HepG2 (cell line): Measurements from ENCODE around the gene ERBB3. TPM values are rescaled to one million over a fixed set of nuclear protein-coding genes. Genes with fewer than 3 reads are reported as not detected.

Experiments used
- AGO2 ChIP-seq: fragments of 200-400 bp; formaldehyde crosslinking; optimal IDR thresholded peaks from 2 replicates; pipeline ENCODE3; 2017; ENCODE audit warnings: mild to moderate bottlenecking, low read depth, low read length, moderate library complexity
- ATF4 ChIP-seq, 2 experiments: fragments of 450-650 bp in 1 of 2; sonication (generic) in 1 of 2; formaldehyde crosslinking; IDR thresholded peaks; 2 replicates each; pipeline versions ENCODE4 v1.5.0 to v1.8.0; 2020 to 2022; ENCODE audit warnings: mild to moderate bottlenecking in 1 of 2, missing genetic modification reagents in 1 of 2
- BHLHE40 ChIP-seq: IDR thresholded peaks from 2 replicates; pipeline ENCODE4 v1.6.1; 2011; ENCODE audit warnings: low read length, improper control_type of control experiment
- CTCF ChIP-seq: sonication (generic); formaldehyde crosslinking; IDR thresholded peaks from 2 replicates; pipeline ENCODE4 v1.5.0; 2020; ENCODE audit warnings: mild to moderate bottlenecking, missing genetic modification reagents, moderate library complexity
- FOXC1 ChIP-seq: sonication (generic); formaldehyde crosslinking; IDR thresholded peaks from 2 replicates; pipeline ENCODE4 v1.8.0; 2022; ENCODE audit warnings: mild to moderate bottlenecking, missing genetic modification reagents, borderline replicate concordance
- FOXK2 ChIP-seq: fragments of 450-650 bp; IDR thresholded peaks from 2 replicates; pipeline ENCODE4 v1.6.1; 2016
- GABPA ChIP-seq, 2 experiments: IDR thresholded peaks; 2 replicates each; pipeline ENCODE4 v1.6.1; 2011 to 2016; ENCODE audit warnings: low read depth in 2 of 2, low read length in 1 of 2, missing biosample characterization in 1 of 2, missing genetic modification characterization in 1 of 2
- IKZF5 ChIP-seq: IDR thresholded peaks from 2 replicates; pipeline ENCODE4 v1.6.1; 2018; ENCODE audit warnings: missing genetic modification reagents, mild to moderate bottlenecking, missing compliant biosample characterization
- ISL2 ChIP-seq: sonication (generic); formaldehyde crosslinking; IDR thresholded peaks from 2 replicates; pipeline ENCODE4 v1.5.0; 2020; ENCODE audit warnings: missing genetic modification reagents
- KDM3A ChIP-seq: IDR thresholded peaks from 2 replicates; pipeline ENCODE4 v1.6.1; 2018; ENCODE audit warnings: low read depth, missing compliant biosample characterization
- MAZ ChIP-seq, 2 experiments: sonication (generic) in 1 of 2; formaldehyde crosslinking in 1 of 2; IDR thresholded peaks; 2 replicates each; pipeline versions ENCODE4 v1.5.0 to v1.6.1; 2012 to 2020; ENCODE audit warnings: low read depth in 2 of 2, mild to moderate bottlenecking in 2 of 2, borderline replicate concordance in 1 of 2, improper control_type of control experiment in 1 of 2, low read length in 1 of 2, missing genetic modification reagents in 1 of 2, moderate library complexity in 1 of 2
- MXI1 ChIP-seq: IDR thresholded peaks from 3 replicates; pipeline ENCODE4 v1.6.1; 2012; ENCODE audit warnings: low read depth, low read length, inconsistent platforms, borderline replicate concordance
- RELA ChIP-seq: sonication (generic); formaldehyde crosslinking; IDR thresholded peaks from 2 replicates; pipeline ENCODE4 v1.4.0; 2020; ENCODE audit warnings: missing genetic modification reagents
- SMAD3 ChIP-seq: sonication (generic); formaldehyde crosslinking; IDR thresholded peaks from 2 replicates; pipeline ENCODE4 v1.4.0; 2020; ENCODE audit warnings: missing genetic modification reagents
- SP2 ChIP-seq: sonication (generic); formaldehyde crosslinking; IDR thresholded peaks from 2 replicates; pipeline ENCODE4 v1.5.1; 2020; ENCODE audit warnings: mild to moderate bottlenecking, missing genetic modification reagents
- SPEN ChIP-seq: sonication (generic); formaldehyde crosslinking; IDR thresholded peaks from 2 replicates; pipeline ENCODE4 v1.5.1; 2020; ENCODE audit warnings: low read depth, mild to moderate bottlenecking, missing genetic modification reagents
- THAP11 ChIP-seq: IDR thresholded peaks from 2 replicates; pipeline ENCODE4 v1.6.1; 2016; ENCODE audit warnings: missing biosample characterization, missing genetic modification reagents
- ZBTB8A ChIP-seq: sonication (generic); formaldehyde crosslinking; IDR thresholded peaks from 2 replicates; pipeline ENCODE4 v1.4.0; 2020; ENCODE audit warnings: mild to moderate bottlenecking, low read depth, missing genetic modification reagents, borderline replicate concordance
- ZFP1 ChIP-seq: IDR thresholded peaks from 2 replicates; pipeline ENCODE4 v1.6.1; 2016
- ZFP82 ChIP-seq: sonication (generic); formaldehyde crosslinking; IDR thresholded peaks from 2 replicates; pipeline ENCODE4 v1.5.1; 2020; ENCODE audit warnings: mild to moderate bottlenecking, missing genetic modification reagents, borderline replicate concordance
- ZKSCAN8 ChIP-seq: IDR thresholded peaks from 2 replicates; pipeline ENCODE4 v1.6.1; 2016; ENCODE audit warnings: borderline replicate concordance, missing genetic modification reagents, missing compliant biosample characterization
- ZNF329 ChIP-seq: sonication (generic); formaldehyde crosslinking; IDR thresholded peaks from 2 replicates; pipeline ENCODE4 v1.9.0; 2021; ENCODE audit warnings: low read depth, mild to moderate bottlenecking, missing genetic modification reagents
- ZNF530 ChIP-seq: sonication (generic); formaldehyde crosslinking; IDR thresholded peaks from 2 replicates; pipeline ENCODE4 v1.5.0; 2020; ENCODE audit warnings: low read depth, mild to moderate bottlenecking, missing genetic modification reagents
- ZNF605 ChIP-seq: sonication (generic); formaldehyde crosslinking; IDR thresholded peaks from 2 replicates; pipeline ENCODE4 v1.8.0; 2022; ENCODE audit warnings: mild to moderate bottlenecking, missing genetic modification reagents
- ZNF784 ChIP-seq: sonication (generic); formaldehyde crosslinking; IDR thresholded peaks from 2 replicates; pipeline ENCODE4 v1.5.1; 2020; ENCODE audit warnings: missing genetic modification reagents, mild to moderate bottlenecking, borderline replicate concordance
- ZNF83 ChIP-seq: sonication (generic); formaldehyde crosslinking; IDR thresholded peaks from 2 replicates; pipeline ENCODE4 v1.4.0; 2020; ENCODE audit warnings: missing genetic modification reagents, mild to moderate bottlenecking, borderline replicate concordance
- polyA plus RNA-seq, 8 experiments: library from polyadenylated mRNA; depleted of rRNA in 3 of 8; stranded (reverse) in 7 of 8; unstranded in 1 of 8; fragments of >200 nt; fragmentation: Illumina TruSeq in 4 of 8; extraction: Trizol in 4 of 8; gene quantifications; 2 replicates each; pipeline versions ENCODE4 v1.2.1 to v1.2.3, GENCODE V29; 2011 to 2016; ENCODE audit warnings: low read depth in 4 of 8, missing spikeins in 1 of 8, mixed read lengths in 1 of 8; ENCODE audit not compliant: insufficient read depth in 1 of 8
- total RNA-seq, 5 experiments: library from RNA; depleted of rRNA; stranded (reverse); fragments of >200 nt; fragmentation: Illumina TruSeq; extraction: Trizol; gene quantifications; 2 replicates each; pipeline ENCODE4 v1.2.3, GENCODE V29; 2016; ENCODE audit warnings: low read depth in 1 of 5

ERBB3 gene
- total and polyA plus RNA-seq, 2 of the 13 experiments (the other 11 are each of a cell fraction or from before 2014, with no cell fraction given) = 93.6 to 358 TPM

GRCh38 chr12:56080556-56081138 is 682 bp downstream of the ERBB3 start (continued):
- TF ChIP-seq ZBTB8A (CRISPR knock-in tag) (0 out of 2 replicates have a peak, but pooled peaks have one; percentile 9), ZNF784 (peak; percentile 20; the same call in 1 of the 2 replicates), CTCF (CRISPR knock-in tag) (peak; percentile 73), IKZF5 (CRISPR knock-in tag) (peak; percentile 78), SMAD3 (CRISPR knock-in tag) (peak; percentile 46; the same call in 1 of the 2 replicates), ZNF83 (CRISPR knock-in tag) (no peak), SP2 (CRISPR knock-in tag) (no peak), SPEN (peak; percentile 68; the same call in 1 of the 2 replicates), RELA (CRISPR knock-in tag) (no peak), AGO2 (peak; percentile 74), KDM3A (CRISPR knock-in tag) (peak; percentile 85), ZKSCAN8 (CRISPR knock-in tag) (no peak), ZNF530 (CRISPR knock-in tag) (no peak), ZFP1 (CRISPR knock-in tag) (peak; percentile 46), BHLHE40 (no peak), FOXK2 (peak; percentile 77), FOXC1 (CRISPR knock-in tag) (0 out of 2 replicates have a peak, but pooled peaks have one; percentile 8), ZNF329 (CRISPR knock-in tag) (peak; percentile 64), THAP11 (CRISPR knock-in tag) (peak; percentile 74), GABPA (IDR thresholded peaks at IDR 0.05; ENCODE audit: low read depth, low read length) (no peak), GABPA (CRISPR knock-in tag; IDR thresholded peaks at IDR 0.05; ENCODE audit: low read depth) (peak; percentile 35; the same call in 1 of the 2 replicates), ATF4 (CRISPR knock-in tag; IDR thresholded peaks at IDR 0.05) (peak in 1 of 2 experiments; percentile 74; a peak in 2 of 4 replicates), MXI1 (peak; percentile 62; the same call in 1 of the 3 replicates), ZNF605 (CRISPR knock-in tag) (0 out of 2 replicates have a peak, but pooled peaks have one; percentile 20), MAZ (IDR thresholded peaks at IDR 0.05; ENCODE audit: borderline replicate concordance, low read depth, low read length) (peak; percentile 59; the same call in 1 of the 2 replicates), MAZ (CRISPR knock-in tag; IDR thresholded peaks at IDR 0.05; ENCODE audit: low read depth) (no peak; the same call in 1 of the 2 replicates), ZFP82 (CRISPR knock-in tag) (no peak), ISL2 (CRISPR knock-in tag) (peak; percentile 27; the same call in 1 of the 2 replicates)
